HepG2 (cell line): Measurements from ENCODE around the gene WDR81. TPM values are rescaled to one million over a fixed set of nuclear protein-coding genes. Genes with fewer than 3 reads are reported as not detected.

Experiments
- DR1 ChIP-seq: sonication (generic); formaldehyde crosslinking; IDR thresholded peaks from 2 replicates; pipeline ENCODE4 v1.8.0; 2021; ENCODE audit warnings: mild to moderate bottlenecking, missing genetic modification reagents, inconsistent platforms
- GLI4 ChIP-seq: sonication (generic); formaldehyde crosslinking; IDR thresholded peaks from 2 replicates; pipeline ENCODE4 v1.5.1; 2020; ENCODE audit warnings: missing genetic modification reagents, mild to moderate bottlenecking, moderate library complexity, borderline replicate concordance
- HNF1B ChIP-seq: sonication (generic); formaldehyde crosslinking; IDR thresholded peaks from 2 replicates; pipeline ENCODE4 v1.5.1; 2020; ENCODE audit warnings: mild to moderate bottlenecking, moderate library complexity, missing genetic modification reagents
- PCBP1 ChIP-seq: fragments of 200-400 bp; formaldehyde crosslinking; IDR thresholded peaks from 2 replicates; pipeline ENCODE4 v1.6.1; 2017; ENCODE audit warnings: mild to moderate bottlenecking, low read depth, low read length, borderline replicate concordance
- POLR2AphosphoS2 ChIP-seq: IDR thresholded peaks from 2 replicates; pipeline ENCODE4 v1.6.1; 2011; ENCODE audit warnings: low read depth, low read length, improper control_type of control experiment
- RBM39 ChIP-seq: fragments of 200-400 bp; formaldehyde crosslinking; IDR thresholded peaks from one replicate; pipeline ENCODE4 v1.6.1; 2018; ENCODE audit warnings: antibody characterized with exemption, mild to moderate bottlenecking, low read depth, low read length; ENCODE audit not compliant: poor library complexity, severe bottlenecking
- ZNF260 ChIP-seq: sonication (generic); formaldehyde crosslinking; IDR thresholded peaks from 2 replicates; pipeline ENCODE4 v1.4.0; 2020; ENCODE audit warnings: missing genetic modification reagents, low read depth, mild to moderate bottlenecking, borderline replicate concordance
- ZNF318 ChIP-seq: sonication (generic); formaldehyde crosslinking; IDR thresholded peaks from 2 replicates; pipeline ENCODE4 v1.4.0; 2020; ENCODE audit warnings: mild to moderate bottlenecking, missing genetic modification reagents
- ZNF564 ChIP-seq: sonication (generic); formaldehyde crosslinking; IDR thresholded peaks from 2 replicates; pipeline ENCODE4 v1.8.1; 2023; ENCODE audit warnings: mild to moderate bottlenecking, missing genetic modification reagents
- ZNF660 ChIP-seq: sonication (generic); formaldehyde crosslinking; IDR thresholded peaks from 2 replicates; pipeline ENCODE4 v1.5.1; 2020; ENCODE audit warnings: mild to moderate bottlenecking, low read depth, missing genetic modification reagents, borderline replicate concordance
- ZNF75D ChIP-seq: sonication (generic); formaldehyde crosslinking; IDR thresholded peaks from 2 replicates; pipeline ENCODE4 v1.8.1; 2023; ENCODE audit warnings: missing genetic modification reagents, mild to moderate bottlenecking, borderline replicate concordance
- polyA plus RNA-seq, 8 experiments: library from polyadenylated mRNA; depleted of rRNA in 3 of 8; stranded (reverse) in 7 of 8; unstranded in 1 of 8; fragments of >200 nt; fragmentation: Illumina TruSeq in 4 of 8; extraction: Trizol in 4 of 8; gene quantifications; 2 replicates each; pipeline versions ENCODE4 v1.2.1 to v1.2.3, GENCODE V29; 2011 to 2016; ENCODE audit warnings: low read depth in 4 of 8, missing spikeins in 1 of 8, mixed read lengths in 1 of 8; ENCODE audit not compliant: insufficient read depth in 1 of 8
- total RNA-seq, 5 experiments: library from RNA; depleted of rRNA; stranded (reverse); fragments of >200 nt; fragmentation: Illumina TruSeq; extraction: Trizol; gene quantifications; 2 replicates each; pipeline ENCODE4 v1.2.3, GENCODE V29; 2016; ENCODE audit warnings: low read depth in 1 of 5
- TF ChIP-seq, protein P1 (sequence below): sonication (generic); formaldehyde crosslinking; IDR thresholded peaks from 2 replicates; pipeline ENCODE4 v1.9.0; 2021; ENCODE audit warnings: missing genetic modification reagents, borderline replicate concordance
- TF ChIP-seq, protein P2 (sequence below): sonication (generic); formaldehyde crosslinking; IDR thresholded peaks from 2 replicates; pipeline ENCODE4 v1.4.0; 2020; ENCODE audit warnings: missing genetic modification reagents, borderline replicate concordance

The WDR81 gene
- total and polyA plus RNA-seq, 2 of the 13 experiments (the other 11 are each of a cell fraction or from before 2014, with no cell fraction given), result 9.1 to 16.7 TPM

- TF ChIP-seq ZNF318, result no peak
- no peak for TF ChIP-seq ZNF75D (CRISPR knock-in tag)
- TF ChIP-seq, protein P1, sequence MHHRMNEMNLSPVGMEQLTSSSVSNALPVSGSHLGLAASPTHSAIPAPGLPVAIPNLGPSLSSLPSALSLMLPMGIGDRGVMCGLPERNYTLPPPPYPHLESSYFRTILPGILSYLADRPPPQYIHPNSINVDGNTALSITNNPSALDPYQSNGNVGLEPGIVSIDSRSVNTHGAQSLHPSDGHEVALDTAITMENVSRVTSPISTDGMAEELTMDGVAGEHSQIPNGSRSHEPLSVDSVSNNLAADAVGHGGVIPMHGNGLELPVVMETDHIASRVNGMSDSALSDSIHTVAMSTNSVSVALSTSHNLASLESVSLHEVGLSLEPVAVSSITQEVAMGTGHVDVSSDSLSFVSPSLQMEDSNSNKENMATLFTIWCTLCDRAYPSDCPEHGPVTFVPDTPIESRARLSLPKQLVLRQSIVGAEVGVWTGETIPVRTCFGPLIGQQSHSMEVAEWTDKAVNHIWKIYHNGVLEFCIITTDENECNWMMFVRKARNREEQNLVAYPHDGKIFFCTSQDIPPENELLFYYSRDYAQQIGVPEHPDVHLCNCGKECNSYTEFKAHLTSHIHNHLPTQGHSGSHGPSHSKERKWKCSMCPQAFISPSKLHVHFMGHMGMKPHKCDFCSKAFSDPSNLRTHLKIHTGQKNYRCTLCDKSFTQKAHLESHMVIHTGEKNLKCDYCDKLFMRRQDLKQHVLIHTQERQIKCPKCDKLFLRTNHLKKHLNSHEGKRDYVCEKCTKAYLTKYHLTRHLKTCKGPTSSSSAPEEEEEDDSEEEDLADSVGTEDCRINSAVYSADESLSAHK (CRISPR knock-in tag), result no peak
- no peak for TF ChIP-seq PCBP1
- TF ChIP-seq, protein P2, sequence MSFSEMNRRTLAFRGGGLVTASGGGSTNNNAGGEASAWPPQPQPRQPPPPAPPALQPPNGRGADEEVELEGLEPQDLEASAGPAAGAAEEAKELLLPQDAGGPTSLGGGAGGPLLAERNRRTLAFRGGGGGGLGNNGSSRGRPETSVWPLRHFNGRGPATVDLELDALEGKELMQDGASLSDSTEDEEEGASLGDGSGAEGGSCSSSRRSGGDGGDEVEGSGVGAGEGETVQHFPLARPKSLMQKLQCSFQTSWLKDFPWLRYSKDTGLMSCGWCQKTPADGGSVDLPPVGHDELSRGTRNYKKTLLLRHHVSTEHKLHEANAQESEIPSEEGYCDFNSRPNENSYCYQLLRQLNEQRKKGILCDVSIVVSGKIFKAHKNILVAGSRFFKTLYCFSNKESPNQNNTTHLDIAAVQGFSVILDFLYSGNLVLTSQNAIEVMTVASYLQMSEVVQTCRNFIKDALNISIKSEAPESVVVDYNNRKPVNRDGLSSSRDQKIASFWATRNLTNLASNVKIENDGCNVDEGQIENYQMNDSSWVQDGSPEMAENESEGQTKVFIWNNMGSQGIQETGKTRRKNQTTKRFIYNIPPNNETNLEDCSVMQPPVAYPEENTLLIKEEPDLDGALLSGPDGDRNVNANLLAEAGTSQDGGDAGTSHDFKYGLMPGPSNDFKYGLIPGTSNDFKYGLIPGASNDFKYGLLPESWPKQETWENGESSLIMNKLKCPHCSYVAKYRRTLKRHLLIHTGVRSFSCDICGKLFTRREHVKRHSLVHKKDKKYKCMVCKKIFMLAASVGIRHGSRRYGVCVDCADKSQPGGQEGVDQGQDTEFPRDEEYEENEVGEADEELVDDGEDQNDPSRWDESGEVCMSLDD (CRISPR knock-in tag), result no peak
- no peak for TF ChIP-seq ZNF564 (CRISPR knock-in tag)
- no peak for TF ChIP-seq ZNF260 (CRISPR knock-in tag)
- TF ChIP-seq HNF1B (CRISPR knock-in tag), result no peak
- TF ChIP-seq DR1, result no peak
- no peak for TF ChIP-seq GLI4 (CRISPR knock-in tag)
- TF ChIP-seq RBM39, result no peak
- TF ChIP-seq POLR2AphosphoS2, result no peak
- no peak for TF ChIP-seq ZNF660
Observed at GRCh38 chr17:1724351-1724868, at the start of gene WDR81 (continued).
